Left ventricle myocardium inferior (tissue), 1 donor: ENCODE data around the gene GPR84. TPM values are rescaled to one million over a fixed set of nuclear protein-coding genes. Genes with fewer than 3 reads are reported as not detected.
"Not testable (repeated sequence)": the region's sequence is repeated elsewhere in the genome, so short reads cannot be mapped to it uniquely, and the experiment has no call there.

Experiments used
- DNase-seq: peaks from one replicate; pipeline ENCODE4 v3.0.0-alpha.2; 2020
- H3K27ac ChIP-seq: fragments of 200-600 bp; replicated peaks from 2 replicates; pipeline ENCODE4 v1.8.0; 2021
- H3K27me3 ChIP-seq: fragments of 200-600 bp; 2 replicates; pipeline ENCODE4 v1.8.0; 2021; ENCODE audit warnings: low read depth
- H3K36me3 ChIP-seq: fragments of 200-600 bp; 2 replicates; pipeline ENCODE4 v1.8.0; 2021
- H3K4me1 ChIP-seq: fragments of 200-600 bp; 2 replicates; pipeline ENCODE4 v1.8.0; 2021
- H3K4me3 ChIP-seq: fragments of 200-600 bp; 2 replicates; pipeline ENCODE4 v1.8.0; 2021; ENCODE audit warnings: mild to moderate bottlenecking, moderate library complexity
- H3K9me3 ChIP-seq: fragments of 200-600 bp; replicated peaks from 2 replicates; pipeline ENCODE4 v1.8.0; 2021
- intact Hi-C: fragments of 100-400 bp; cut with micrococcal nuclease; formaldehyde crosslinking; loops from one replicate; pipeline ENCODE4 v1.11.0; 2022
- total RNA-seq: library from RNA; stranded (reverse); fragmentation: NEBNext Ultra II Directional; extraction: Animal tissue kit (Norgen Biotek cat#: 25700); gene quantifications from one replicate; pipeline ENCODE4 v1.2.1, GENCODE V29; 2021
- TF ChIP-seq, protein P1 (sequence below): fragments of 200-600 bp; IDR thresholded peaks from 2 replicates; pipeline ENCODE4 v1.8.0; 2021; ENCODE audit warnings: antibody characterized with exemption, mild to moderate bottlenecking, borderline replicate concordance
- donor health status: DM: no; HTN: yes; CAD: no; lungs with severe emphysema.

The GPR84 gene
- total RNA-seq, 1 donor from 2014 or later = not detected

- Histone ChIP-seq H3K4me1 (peaks cover 84% of the 10 kb centered on the region), H3K9me3 (no peaks in the 10 kb centered on the region), H3K27ac (no peak overlapping the region), H3K4me3 (no peak overlapping the region), H3K36me3 (no peaks in the 10 kb centered on the region), H3K27me3 (no peaks in the 10 kb centered on the region)
- intact Hi-C loops = no loop called here
- TF ChIP-seq, protein P1, sequence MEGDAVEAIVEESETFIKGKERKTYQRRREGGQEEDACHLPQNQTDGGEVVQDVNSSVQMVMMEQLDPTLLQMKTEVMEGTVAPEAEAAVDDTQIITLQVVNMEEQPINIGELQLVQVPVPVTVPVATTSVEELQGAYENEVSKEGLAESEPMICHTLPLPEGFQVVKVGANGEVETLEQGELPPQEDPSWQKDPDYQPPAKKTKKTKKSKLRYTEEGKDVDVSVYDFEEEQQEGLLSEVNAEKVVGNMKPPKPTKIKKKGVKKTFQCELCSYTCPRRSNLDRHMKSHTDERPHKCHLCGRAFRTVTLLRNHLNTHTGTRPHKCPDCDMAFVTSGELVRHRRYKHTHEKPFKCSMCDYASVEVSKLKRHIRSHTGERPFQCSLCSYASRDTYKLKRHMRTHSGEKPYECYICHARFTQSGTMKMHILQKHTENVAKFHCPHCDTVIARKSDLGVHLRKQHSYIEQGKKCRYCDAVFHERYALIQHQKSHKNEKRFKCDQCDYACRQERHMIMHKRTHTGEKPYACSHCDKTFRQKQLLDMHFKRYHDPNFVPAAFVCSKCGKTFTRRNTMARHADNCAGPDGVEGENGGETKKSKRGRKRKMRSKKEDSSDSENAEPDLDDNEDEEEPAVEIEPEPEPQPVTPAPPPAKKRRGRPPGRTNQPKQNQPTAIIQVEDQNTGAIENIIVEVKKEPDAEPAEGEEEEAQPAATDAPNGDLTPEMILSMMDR = no peak
- no peak for DNase-seq
Measured at GRCh38 chr12:54330442-54330841, 33.8 kb downstream of the GPR84 start.

- DNase-seq = no peak
- intact Hi-C loops = no loop called here
Measured at GRCh38 chr12:54329759-54330158, 34.5 kb downstream of the GPR84 start.

GRCh38 chr12:54328595-54329337 lies 35.5 kb downstream of the GPR84 start:
- H3K9me3 ChIP-seq = no peaks in the 10 kb centered on the region
- H3K36me3 ChIP-seq = no peaks in the 10 kb centered on the region
- DNase-seq = no peak
- intact Hi-C loops = no loop called here
- no peaks in the 10 kb centered on the region for H3K27me3 ChIP-seq
- H3K4me3 ChIP-seq = no peak overlapping the region
- TF ChIP-seq, protein P1 = no peak
- H3K4me1 ChIP-seq = peaks cover 77% of the 10 kb centered on the region
- no peak overlapping the region for H3K27ac ChIP-seq

More at GRCh38 chr12:54329759-54330158, 34.5 kb downstream of the GPR84 start:
- H3K9me3 ChIP-seq = no peaks in the 10 kb centered on the region
- H3K27me3 ChIP-seq = no peaks in the 10 kb centered on the region
- no peak overlapping the region for H3K4me3 ChIP-seq
- H3K27ac ChIP-seq = no peak overlapping the region
- TF ChIP-seq, protein P1 = no peak
- H3K36me3 ChIP-seq = no peaks in the 10 kb centered on the region
- H3K4me1 ChIP-seq = peaks cover 84% of the 10 kb centered on the region

- H3K36me3 ChIP-seq, intact Hi-C loops, DNase-seq, H3K9me3 ChIP-seq, H3K27me3 ChIP-seq: not testable (repeated sequence)
- peak overlapping the region; percentile 93 for H3K27ac ChIP-seq
- peaks cover 56% of the 10 kb centered on the region for H3K4me1 ChIP-seq
- peak overlapping the region; percentile 98 for H3K4me3 ChIP-seq
Measured at GRCh38 chr12:54325442-54326109, 38.7 kb downstream of the GPR84 start.

DNA sequence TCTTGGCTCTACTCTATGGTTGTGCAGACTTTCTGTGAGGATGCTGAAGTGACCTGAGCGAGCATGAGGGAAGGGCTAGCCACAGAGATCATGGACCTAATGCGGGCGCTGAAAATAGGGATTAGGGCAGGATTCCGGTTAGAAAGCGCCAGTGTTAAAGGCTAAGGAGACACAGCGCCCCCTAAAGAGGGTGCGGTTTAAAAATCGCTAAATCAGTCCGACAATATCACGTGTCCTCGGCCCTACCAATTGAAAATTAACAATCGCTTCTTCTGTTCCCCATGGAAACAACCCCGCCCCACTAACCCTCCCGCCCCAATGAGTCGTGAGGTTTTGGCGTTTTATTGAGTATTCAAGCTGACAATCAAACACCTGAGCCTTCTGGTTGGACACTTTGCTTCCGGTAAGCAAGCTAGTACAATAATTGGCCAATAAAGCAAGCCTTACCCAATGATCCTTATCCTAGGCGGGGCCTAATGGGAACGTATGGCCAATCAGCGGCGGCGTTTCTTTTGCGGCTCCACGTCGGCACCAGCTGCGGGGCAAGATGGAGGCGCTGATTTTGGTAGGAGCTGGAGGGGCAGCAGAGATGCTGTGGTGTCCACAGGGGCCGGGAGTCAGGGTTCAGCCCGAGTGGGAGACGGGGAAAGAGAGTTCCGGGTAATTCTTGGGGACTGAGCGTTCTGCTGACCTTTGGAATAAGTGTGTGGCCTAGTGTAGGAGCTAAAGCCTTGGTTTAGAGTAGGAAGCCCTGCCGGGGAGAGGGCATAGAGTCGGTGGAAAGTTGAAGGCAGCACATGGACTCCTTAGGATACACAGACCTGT lies 39.5 kb downstream of the GPR84 start, which contains the start of gene COPZ1:
Gene COPZ1 (plus strand): TSS at position 515 of the 825 bp plus-strand sequence. CDS start 33 bp downstream, at position 548.
- intact Hi-C loops = no loop called here
- H3K4me1 ChIP-seq = peaks cover 49% of the 10 kb centered on the region
- TF ChIP-seq, protein P1 = peak; percentile 76
- no peaks in the 10 kb centered on the region for H3K27me3 ChIP-seq
- peak within 1 kb of the TSS; percentile 98 for H3K4me3 ChIP-seq
- no peaks in the 10 kb centered on the region for H3K36me3 ChIP-seq
- peak; percentile 92 for DNase-seq
- no peaks in the 10 kb centered on the region for H3K9me3 ChIP-seq
- peak within 1 kb of the TSS; percentile 93 for H3K27ac ChIP-seq
